Measurements from ENCODE around the gene NHEJ1.
A peak's percentile ranks its signal among the peaks of the same experiment; 100 is the strongest.

NHEJ1 gene

GRCh38 chr2:219168526-219168925 is 7.9 kb upstream of the NHEJ1 start:
- TF ChIP-seq ZFX (IDR thresholded peaks at IDR 0.05): no peak
- TF ChIP-seq CTCF (conservative IDR thresholded peaks at IDR 0.05): no peak
- no peak overlapping the region for H3K27ac ChIP-seq

GRCh38 chr2:219167997-219168396 is 7.4 kb upstream of the NHEJ1 start:
- TF ChIP-seq ZFX (IDR thresholded peaks at IDR 0.05) (no peak), CTCF (conservative IDR thresholded peaks at IDR 0.05) (no peak)
- H3K27ac ChIP-seq: no peak overlapping the region

- no peak for TF ChIP-seq ZFX (IDR thresholded peaks at IDR 0.05)
- no peak for TF ChIP-seq CTCF (conservative IDR thresholded peaks at IDR 0.05)
- H3K27ac ChIP-seq: no peak overlapping the region
These were observed 4.7 kb upstream of the NHEJ1 start for GRCh38 chr2:219165058-219165911.

- TF ChIP-seq CTCF (conservative IDR thresholded peaks at IDR 0.05): no peak
- no peak for TF ChIP-seq ZFX (IDR thresholded peaks at IDR 0.05)
- no peak overlapping the region for H3K27ac ChIP-seq
These were observed 2.5 kb upstream of the NHEJ1 start for GRCh38 chr2:219163156-219163555.

GRCh38 chr2:219161097-219161496 is 482 bp upstream of the NHEJ1 start:
- peak overlapping the region; percentile 78 for H3K27ac ChIP-seq
- TF ChIP-seq ZFX (IDR thresholded peaks at IDR 0.05) (no peak), CTCF (conservative IDR thresholded peaks at IDR 0.05) (no peak)

GRCh38 chr2:219159771-219160185 is 837 bp downstream of the NHEJ1 start:
- H3K27ac ChIP-seq: peak overlapping the region; percentile 78
- TF ChIP-seq ZFX (IDR thresholded peaks at IDR 0.05) (no peak), CTCF (conservative IDR thresholded peaks at IDR 0.05) (no peak)

- no peak overlapping the region for H3K27ac ChIP-seq
- TF ChIP-seq CTCF (conservative IDR thresholded peaks at IDR 0.05): no peak
- TF ChIP-seq ZFX (IDR thresholded peaks at IDR 0.05): no peak
These were observed 2.0 kb downstream of the NHEJ1 start for GRCh38 chr2:219158586-219158985.

All from C4-2B (cell line).